NCI-H128 (cell line): ENCODE data around the gene CFAP73.
"Not testable (repeated sequence)": the region's sequence is repeated elsewhere in the genome, so short reads cannot be mapped to it uniquely, and the experiment has no call there.

Experiments
- DNase-seq: peaks from one replicate; lab custom pipeline; 2025; ENCODE audit not compliant: unreplicated experiment; lab: John Stamatoyannopoulos, UW

Gene CFAP73

GRCh38 chr12:113186666-113187325 lies 37.3 kb downstream of the CFAP73 start:
- DNase-seq = no peak

DNA sequence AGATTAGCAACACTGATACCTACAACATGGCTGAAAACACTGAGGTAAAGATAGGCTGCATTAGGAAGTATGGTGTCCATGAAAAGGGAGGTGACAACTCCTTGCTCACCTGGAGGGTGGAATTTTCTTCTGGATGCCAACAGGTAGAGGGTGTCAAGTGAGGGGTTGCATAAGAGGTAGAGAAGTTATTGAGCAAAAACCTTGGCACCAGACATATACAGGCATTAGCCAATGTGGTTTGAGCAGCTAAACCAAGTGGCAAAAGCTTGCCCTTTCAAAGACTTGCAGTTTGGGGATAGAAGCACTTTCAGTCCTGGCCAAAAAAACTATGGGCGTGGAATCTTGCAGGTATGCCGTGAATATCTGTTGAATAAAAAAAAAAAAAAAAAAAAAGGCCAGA lies 39.8 kb downstream of the CFAP73 start:
- no peak for DNase-seq

DNA sequence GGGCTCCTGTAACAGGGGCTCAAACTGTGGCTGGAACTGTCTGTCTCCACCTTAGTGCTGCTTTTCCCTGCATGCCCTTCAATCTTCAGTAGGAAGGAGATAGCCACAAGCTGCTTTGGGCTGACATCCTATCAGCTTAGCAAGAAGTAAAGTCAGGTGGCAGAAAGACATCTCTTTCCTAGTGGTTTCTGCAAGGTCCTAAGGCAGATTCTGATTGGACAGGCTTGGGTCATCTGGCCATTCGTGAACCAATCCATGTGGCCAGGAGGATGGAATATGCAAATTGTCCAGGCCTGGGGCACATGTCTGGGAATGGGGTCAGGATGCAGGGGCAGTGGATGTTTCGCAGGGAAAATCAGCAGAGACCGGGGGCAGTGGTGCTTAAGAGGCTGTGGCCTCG lies 41.2 kb downstream of the CFAP73 start:
- no peak for DNase-seq

- no peak for DNase-seq
Observed at GRCh38 chr12:113191227-113191626, 41.7 kb downstream of the CFAP73 start.

DNA sequence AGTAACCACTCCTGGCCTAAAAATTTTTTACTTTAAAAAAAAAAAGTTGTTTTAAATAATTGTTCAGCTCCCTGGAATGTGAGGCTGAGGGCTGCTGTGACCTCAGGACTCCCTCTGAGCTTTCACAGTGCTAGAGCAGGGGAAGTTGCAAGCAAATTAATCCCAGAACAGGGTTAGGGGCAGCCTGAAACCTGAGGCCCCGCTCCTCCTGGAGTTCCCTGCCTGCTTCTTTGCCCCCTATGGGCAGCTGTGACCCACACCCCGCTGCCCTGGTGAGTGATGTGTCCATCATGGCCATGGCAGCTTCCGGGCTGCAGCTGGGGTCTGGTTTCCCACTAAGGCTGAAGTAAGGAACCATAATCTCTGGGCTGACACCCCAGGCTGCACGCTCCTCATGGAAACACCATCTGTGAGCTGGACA lies 45.5 kb downstream of the CFAP73 start:
- DNase-seq = no peak

DNA sequence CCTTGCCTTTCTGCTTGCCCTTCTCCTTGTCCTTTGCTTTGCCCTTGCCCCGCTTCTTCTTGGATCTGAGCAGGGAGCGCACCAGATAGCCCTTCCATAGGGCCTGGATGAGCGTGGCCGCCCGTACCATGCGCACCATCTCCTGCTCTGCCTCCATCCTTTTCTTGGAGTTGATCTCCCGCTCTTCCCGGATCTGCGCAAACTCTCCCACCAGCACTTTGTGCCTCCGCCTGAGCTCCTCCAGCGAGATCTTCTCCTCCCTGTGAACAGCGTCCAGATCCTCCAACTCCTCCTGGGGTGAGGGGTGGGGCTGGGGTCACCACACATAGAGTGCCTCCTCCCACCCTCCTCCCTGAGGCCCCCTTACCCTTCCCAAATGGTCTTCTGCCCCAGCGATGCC lies 46.1 kb downstream of the CFAP73 start:
- no peak for DNase-seq

DNA sequence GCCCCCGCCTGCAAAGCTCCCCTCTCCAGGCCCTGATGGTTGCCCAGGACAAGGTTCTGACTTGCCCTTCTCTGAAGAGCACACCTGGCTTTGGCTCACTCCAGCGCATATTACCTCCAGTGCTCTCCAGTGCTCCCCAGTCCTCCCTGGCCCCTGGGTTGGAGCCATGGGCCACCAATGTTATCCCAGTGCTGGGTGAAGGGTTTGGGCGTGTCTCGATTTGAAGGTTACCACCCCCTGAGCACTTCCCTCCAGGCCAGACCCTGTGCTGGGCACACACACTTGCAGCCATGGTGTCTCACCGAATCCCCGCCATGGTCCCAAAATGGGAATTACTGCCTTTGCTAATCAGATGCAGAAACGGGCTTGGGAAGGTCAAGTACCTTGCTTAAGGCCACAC lies 47.1 kb downstream of the CFAP73 start:
- DNase-seq = no peak

GRCh38 chr12:113196990-113197389 lies 47.5 kb downstream of the CFAP73 start:
- DNase-seq = no peak

DNA sequence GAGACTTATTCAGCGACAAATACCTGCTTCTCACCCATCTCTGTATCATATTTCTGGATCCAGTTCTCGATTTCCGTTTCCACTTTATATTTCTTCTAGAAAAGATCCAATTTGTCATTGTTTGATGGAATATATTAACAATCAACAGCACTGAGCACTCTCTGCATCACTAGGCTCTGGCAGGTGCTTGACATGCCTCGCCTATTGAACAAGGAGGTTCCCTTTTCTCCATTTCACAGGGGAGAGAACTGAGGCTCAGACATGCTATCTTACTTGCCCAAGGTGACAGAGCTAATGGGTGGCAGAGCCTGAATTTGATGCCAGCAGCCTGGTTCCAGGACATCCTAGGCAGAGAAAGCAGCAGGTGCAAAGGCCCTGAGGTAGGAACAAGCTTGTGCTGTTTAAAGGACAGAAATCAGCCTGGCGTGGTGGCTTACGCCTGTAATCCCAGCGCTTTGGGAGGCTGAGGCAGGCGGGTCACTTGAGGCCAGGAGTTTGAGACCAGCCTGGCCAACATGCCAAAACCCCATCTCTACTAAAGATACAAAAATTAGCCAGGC lies 48.1 kb downstream of the CFAP73 start:
- no peak for DNase-seq

DNA sequence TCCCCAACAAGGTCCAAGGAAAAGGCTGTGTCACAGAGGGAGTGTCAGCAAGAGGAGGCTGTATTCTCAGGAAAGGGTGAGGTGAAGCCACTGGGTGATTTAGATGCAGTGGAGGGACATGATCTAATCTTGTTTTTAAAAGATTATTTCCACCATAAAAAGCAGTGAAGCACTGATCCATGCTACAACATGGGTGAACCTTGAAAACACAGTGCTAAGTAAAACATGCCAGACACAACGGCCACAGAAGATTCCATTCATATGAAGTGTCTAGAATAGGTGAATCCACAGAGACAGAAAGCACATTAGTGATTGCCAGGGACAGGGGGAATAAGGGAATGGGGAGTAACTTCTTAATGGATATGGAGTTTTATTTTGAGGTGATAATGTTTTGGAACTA lies 48.8 kb downstream of the CFAP73 start:
- no peak for DNase-seq

DNA sequence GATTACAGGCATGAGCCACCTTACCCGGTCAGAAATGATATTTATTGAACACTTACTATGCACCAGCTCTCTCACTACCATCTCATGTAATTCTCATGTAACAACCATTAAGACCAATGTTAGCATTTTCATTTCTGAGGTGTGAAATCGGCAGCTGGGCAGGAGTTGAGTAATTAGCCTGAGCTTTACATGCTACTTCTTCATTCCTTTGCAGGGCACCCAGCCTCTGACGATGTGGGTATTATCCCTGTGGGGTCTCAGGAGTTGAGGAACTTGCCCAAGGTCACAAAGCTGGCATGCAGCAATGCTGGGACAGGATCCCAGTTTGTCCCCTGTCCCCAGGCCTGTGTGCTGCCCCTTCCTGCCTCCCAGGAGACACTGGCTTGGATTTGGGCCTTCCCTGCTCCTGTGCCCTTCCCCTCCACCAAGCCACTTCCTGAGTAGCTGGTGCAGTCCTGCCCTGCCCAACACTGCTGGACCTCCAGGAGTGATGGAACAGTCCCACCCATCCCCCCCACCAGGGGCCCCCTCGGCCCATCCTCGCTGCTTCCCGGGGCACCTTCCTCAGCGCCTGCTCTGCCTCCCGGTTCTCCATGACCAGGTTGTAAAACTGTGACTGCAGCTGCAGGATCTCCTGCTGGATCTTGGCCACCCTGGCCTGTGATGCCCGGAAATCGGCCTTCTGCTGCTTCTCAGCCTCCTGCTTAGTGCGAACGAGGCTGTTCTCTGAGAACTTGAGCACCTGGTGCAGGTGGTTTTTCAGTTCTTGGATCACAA lies 50.7 kb downstream of the CFAP73 start:
- DNase-seq = no peak

DNA sequence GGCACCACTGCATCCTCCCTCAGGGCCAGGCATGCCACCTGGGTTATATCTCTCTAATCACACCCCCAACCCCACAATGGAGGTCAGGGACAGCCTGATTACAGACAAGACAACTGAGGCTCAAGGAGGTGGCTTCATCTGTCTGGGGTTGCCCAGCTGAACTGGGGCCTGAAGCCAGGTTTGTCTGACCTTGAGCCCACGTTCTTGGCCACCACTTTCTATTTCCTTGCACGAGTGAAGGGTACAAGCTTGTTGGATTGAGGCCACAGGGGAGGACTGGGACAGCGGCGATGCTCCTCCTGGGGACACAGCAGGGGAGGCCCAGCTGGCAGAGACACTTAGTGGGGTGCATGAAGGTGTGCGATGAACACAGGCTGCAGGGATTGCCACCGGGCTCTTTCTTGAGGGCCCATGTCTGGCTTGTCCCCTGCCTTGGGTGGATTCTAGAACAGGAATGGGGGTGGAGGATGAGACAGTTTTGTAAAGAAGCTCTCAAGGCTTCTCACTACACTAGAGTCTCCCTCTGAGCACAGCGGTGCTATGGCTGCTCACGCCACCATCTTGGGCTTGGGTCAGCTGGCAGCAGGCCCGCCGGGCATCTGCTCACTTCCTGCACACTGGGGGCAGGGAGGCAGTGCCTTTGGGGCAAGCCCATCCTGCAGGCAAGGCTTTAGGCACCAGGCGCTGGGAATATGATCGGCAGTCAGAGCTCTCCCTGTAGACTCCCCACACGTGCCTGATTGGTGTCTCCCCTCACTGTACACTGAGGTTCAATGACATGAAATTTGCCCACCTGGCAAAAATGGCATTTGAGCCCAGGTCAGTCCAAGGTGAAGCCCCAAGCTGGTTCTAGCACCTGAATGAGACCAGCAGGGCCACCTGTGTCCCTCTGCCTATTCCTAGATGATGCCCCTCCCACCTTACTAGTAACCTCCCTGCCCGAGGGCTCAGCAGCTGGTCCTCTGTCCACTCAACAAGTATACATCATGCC lies 52.0 kb downstream of the CFAP73 start:
- no peak for DNase-seq

GRCh38 chr12:113202300-113203075 lies 53.0 kb downstream of the CFAP73 start:
- no peak for DNase-seq

DNA sequence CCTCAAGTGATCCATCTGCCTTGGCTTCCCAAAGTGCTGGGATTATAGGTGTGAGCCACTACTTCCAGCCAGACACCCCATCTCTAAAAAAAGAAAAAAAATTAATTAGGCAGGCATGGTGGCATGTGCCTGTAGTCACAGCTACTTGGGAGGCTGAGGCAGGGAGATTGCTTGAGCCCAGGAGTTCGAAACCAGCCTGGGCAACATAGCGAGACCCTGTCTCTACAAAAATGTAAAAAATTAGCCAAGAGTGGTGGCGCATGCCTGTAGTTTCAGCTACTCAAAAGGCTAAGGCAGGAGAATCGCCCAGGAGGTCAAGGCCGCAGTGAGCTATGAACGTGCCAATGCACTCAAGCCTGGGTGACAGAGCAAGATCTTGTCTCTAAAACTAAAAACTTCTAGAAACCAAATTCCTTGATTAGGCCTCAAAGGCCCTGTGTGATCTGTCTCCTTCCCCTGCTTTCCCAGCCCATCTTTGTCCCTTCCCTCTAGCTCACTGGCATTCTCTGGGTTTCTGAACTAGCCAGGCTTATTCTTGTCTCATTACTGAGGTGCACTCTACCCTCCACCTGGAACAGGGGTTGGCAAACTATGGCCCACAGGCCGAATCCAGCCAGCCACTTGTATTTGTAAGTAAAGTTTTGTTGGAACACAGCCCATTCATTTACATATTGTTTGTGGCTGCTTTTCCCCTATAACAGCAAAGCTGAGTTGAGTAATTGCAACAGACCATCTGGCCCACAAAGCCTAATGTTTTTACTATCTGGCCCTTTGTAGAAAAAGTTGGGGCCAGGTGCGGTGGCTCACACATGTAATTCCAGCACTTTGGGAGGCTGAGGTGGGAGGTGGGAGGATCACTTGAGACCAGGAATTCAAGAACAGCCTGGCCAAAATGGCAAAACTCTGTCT lies 54.6 kb downstream of the CFAP73 start:
- DNase-seq = no peak

- DNase-seq = no peak
Observed at GRCh38 chr12:113204804-113205203, 55.3 kb downstream of the CFAP73 start.

- DNase-seq = not testable (repeated sequence)
Observed at GRCh38 chr12:113206802-113207201, 57.3 kb downstream of the CFAP73 start.

DNA sequence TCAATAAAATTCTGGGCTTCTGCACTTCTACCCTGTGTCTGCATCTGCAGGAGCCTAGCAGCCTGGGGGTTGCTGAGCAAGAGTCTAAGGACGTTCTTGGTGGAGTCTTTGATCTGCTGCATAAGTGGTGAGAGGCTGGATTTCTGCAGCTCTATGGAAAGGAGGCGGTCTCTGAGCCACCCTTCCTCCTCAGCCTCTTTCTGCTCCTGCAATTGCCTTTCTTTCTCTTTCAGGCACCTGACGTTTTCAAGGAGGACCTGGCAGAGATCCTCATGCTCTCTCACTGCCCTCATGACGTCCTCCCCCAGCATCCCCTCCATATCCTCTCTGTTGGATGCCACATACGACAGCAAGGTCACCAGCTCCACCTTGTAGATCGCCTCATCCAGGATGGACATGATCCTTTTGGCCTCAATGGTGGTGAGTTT lies 58.1 kb downstream of the CFAP73 start:
- no peak for DNase-seq

DNA sequence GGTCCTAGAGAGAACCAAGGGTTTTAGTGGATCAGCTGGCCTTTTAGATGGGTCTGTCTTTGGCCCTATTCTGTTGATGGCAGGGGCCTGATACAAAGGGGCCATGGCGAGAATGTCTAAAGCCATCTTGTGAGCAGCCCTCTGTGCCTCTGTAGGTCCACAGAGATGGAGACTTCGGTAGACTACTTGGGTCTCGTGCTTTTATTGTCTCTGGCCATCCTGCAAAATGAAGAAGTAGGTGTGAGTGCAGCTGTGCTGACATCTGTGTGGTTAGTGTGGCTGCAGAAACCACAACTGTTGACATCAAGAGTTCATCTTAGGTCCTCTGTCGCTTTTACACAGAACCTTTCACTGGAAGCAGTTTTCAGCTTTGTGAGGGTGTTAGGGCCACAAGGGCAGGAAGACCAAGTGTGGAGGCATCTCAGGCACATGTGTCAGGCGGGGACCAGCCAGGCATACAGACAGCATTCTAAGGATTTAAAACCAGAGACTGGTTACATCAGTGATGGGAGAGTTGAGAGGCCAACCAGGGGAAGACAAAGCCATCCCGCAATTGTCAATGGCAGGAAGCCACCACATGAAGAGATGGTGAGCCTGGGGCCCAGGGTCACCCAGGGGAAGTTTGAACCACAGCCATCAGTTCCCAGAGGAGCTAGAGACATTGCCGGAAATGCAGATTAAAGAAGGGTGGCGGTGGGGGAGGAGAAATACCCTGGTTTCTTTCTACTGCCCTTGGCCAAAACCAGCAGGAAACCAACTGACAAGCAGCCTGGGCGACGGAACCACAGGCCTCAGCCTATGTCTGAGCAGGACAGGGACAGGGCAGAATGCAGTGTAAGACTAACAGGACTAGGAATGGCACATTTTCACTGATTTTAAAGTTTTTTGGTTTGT lies 58.8 kb downstream of the CFAP73 start:
- no peak for DNase-seq
